Brain microvascular endothelial cell (primary cell): Measurements from ENCODE around the gene MINDY4B.

Experiments used
- DNase-seq: peaks from one replicate; pipeline ENCODE4 v3.0.0-alpha.2; 2020
- H3K27ac ChIP-seq: fragments of 250-450 bp; sonication (Bioruptor Pico); 2 replicates; pipeline ENCODE4 v1.5.1; 2020; ENCODE audit warnings: mild to moderate bottlenecking, moderate library complexity
- H3K27me3 ChIP-seq: fragments of 250-450 bp; sonication (Bioruptor Pico); replicated peaks from 2 replicates; pipeline ENCODE4 v1.5.1; 2020; ENCODE audit warnings: mild to moderate bottlenecking
- H3K36me3 ChIP-seq: fragments of 250-450 bp; sonication (Bioruptor Pico); replicated peaks from 2 replicates; pipeline ENCODE4 v1.5.1; 2020; ENCODE audit warnings: mild to moderate bottlenecking
- H3K4me3 ChIP-seq: 2 replicates; pipeline ENCODE4 v1.5.1; 2011; ENCODE audit warnings: low read depth, mild to moderate bottlenecking, control low read depth, low read length, moderate library complexity
- CTCF ChIP-seq: IDR thresholded peaks from 2 replicates; pipeline ENCODE4 v1.5.1; 2011; ENCODE audit warnings: low read depth, mild to moderate bottlenecking, moderate library complexity, low read length, control low read depth, inconsistent platforms; ENCODE audit errors: missing control alignments
- in situ Hi-C: cut with HindIII; loops from 2 replicates; pipeline ENCODE4 v1.10.0; 2017; ENCODE audit warnings: low sequenced_read_pairs, low pct_ligation_motif_present

The MINDY4B gene

GRCh38 chr3:150933473-150933995, 28.3 kb upstream of the MINDY4B start:
- Histone ChIP-seq H3K36me3 (no peaks in the 10 kb centered on the region), H3K27ac (no peak overlapping the region), H3K4me3 (no peak overlapping the region), H3K27me3 (peaks cover 6% of the 10 kb centered on the region)
- in situ Hi-C loops = no loop called here
- DNase-seq = no peak
- no peak for TF ChIP-seq CTCF

DNA sequence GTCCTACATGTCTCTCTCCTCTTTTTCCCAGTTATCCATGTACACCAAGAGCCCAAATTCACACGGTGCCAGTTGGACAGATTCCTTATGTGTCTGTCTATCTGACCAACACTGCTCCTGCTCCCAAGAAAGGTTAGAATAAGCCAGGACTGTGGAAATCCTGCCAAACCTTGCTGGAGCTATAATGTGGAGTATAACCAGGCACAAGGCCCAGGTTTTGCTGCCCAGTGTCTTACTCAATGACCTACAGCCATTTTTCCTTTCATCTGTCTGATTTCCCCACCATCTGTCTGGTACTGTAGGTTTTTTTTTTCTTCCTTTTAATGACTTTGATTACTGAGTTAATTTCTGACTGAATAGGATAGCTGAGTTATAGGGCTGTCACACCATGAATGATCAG, 26.5 kb upstream of the MINDY4B start:
- Histone ChIP-seq H3K27me3 (peaks cover 6% of the 10 kb centered on the region), H3K36me3 (no peaks in the 10 kb centered on the region), H3K4me3 (no peak overlapping the region), H3K27ac (no peak overlapping the region)
- DNase-seq = no peak
- in situ Hi-C loops = no loop called here
- TF ChIP-seq CTCF = no peak

DNA sequence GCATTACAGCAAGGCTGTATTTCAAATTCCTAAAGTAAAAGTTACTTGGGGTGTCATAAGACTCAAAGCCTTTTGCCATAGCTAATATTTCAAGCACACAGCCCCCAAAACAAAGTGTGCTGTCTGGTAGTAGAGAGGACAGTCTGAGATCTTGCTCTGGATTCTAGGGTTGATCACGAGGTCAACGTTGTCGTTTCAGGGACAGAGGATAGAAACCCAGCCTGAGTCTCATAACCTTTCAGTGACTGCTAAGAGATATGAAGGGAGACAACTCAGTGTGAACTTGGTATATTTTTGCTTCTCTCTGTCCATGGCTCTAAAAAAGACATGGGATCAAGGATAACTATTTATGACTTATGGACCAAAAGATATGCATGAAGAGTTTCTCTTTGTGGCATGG, 25.6 kb upstream of the MINDY4B start:
- TF ChIP-seq CTCF = no peak
- no peak overlapping the region for H3K4me3 ChIP-seq
- in situ Hi-C loops = no loop called here
- no peaks in the 10 kb centered on the region for H3K36me3 ChIP-seq
- DNase-seq = no peak
- peaks cover 6% of the 10 kb centered on the region for H3K27me3 ChIP-seq
- no peak overlapping the region for H3K27ac ChIP-seq

DNA sequence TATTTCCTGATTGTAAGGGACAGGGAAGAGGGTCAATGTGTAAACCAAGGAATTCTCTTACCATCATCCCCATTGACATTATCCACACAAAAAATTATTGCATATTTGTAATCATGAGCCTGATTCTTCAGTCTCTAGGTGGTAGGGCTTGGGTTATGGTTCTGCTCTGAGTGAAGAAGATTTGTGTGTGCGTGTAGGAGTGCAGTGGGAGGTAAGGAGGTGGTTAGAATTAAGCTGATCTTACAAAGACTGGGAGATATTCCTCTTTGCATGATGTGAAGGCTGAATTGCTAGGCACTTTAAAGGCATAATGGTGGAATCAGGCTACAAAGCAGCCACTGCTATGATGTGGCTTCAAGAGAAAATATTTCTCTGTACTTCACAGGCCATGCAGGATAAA, 23.0 kb upstream of the MINDY4B start:
- no peak for DNase-seq
- Histone ChIP-seq H3K4me3 (no peak overlapping the region), H3K27me3 (peaks cover 6% of the 10 kb centered on the region), H3K36me3 (no peaks in the 10 kb centered on the region), H3K27ac (no peak overlapping the region)
- TF ChIP-seq CTCF = no peak
- in situ Hi-C loops = no loop called here

- TF ChIP-seq CTCF = no peak
Measured at GRCh38 chr3:150926328-150926727, 21.1 kb upstream of the MINDY4B start.

DNA sequence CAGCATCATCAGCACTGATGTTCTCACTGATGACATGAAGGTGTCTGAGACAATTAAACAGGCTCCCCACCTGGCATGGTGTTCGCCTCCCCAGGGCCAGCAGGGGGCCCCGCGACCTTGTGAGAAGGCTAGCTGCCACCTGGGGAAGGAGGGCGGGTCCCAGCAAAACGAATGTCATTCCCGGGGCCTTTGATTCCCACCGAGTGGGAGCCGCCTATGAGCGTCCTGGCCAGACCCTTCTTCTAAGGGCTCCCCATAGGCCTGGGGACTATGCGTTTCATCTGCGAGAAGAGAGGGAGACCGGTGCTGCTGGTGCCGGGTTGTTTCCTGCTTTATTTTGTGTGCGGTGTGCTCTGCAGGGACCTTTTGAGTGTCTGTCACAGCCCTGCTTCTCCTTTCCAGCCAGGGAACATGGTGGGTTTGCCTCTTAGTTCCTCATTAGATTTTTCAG, 20.5 kb upstream of the MINDY4B start:
- Histone ChIP-seq H3K27ac (no peak overlapping the region), H3K27me3 (no peaks in the 10 kb centered on the region), H3K4me3 (peak overlapping the region; percentile 22), H3K36me3 (no peaks in the 10 kb centered on the region)
- in situ Hi-C loops = no loop called here
- peak; percentile 84 for TF ChIP-seq CTCF
- no peak for DNase-seq

More at GRCh38 chr3:150926328-150926727, 21.1 kb upstream of the MINDY4B start:
- H3K36me3 ChIP-seq = no peaks in the 10 kb centered on the region
- no peak overlapping the region for H3K27ac ChIP-seq
- H3K27me3 ChIP-seq = no peaks in the 10 kb centered on the region
- in situ Hi-C loops = no loop called here
- no peak overlapping the region for H3K4me3 ChIP-seq
- DNase-seq = no peak
